Muscle of leg (tissue), 11 donors: ENCODE measurements around the gene TMC3. TPM values are rescaled to one million over a fixed set of nuclear protein-coding genes. Genes with fewer than 3 reads are reported as not detected.
"Not testable (repeated sequence)": the region's sequence is repeated elsewhere in the genome, so short reads cannot be mapped to it uniquely, and the experiment has no call there.

Experiments
- DNase-seq: peaks from one replicate; pipeline ENCODE4 v3.0.0; 2013
- H3K27ac ChIP-seq: one replicate; pipeline ENCODE4 v1.5.1; 2013; ENCODE audit warnings: mild to moderate bottlenecking, low read length, control low read depth
- H3K27me3 ChIP-seq: one replicate; pipeline ENCODE4 v1.6.1; 2013; ENCODE audit warnings: low read length; ENCODE audit not compliant: control insufficient read depth, insufficient read depth
- H3K36me3 ChIP-seq: one replicate; pipeline ENCODE4 v1.6.1; 2013; ENCODE audit warnings: low read length; ENCODE audit not compliant: control insufficient read depth, insufficient read depth
- H3K4me1 ChIP-seq: one replicate; pipeline ENCODE4 v1.6.1; 2013; ENCODE audit warnings: low read length; ENCODE audit not compliant: control insufficient read depth, insufficient read depth
- H3K4me3 ChIP-seq: one replicate; pipeline ENCODE4 v1.5.1; 2013; ENCODE audit warnings: low read length, control low read depth
- H3K9me3 ChIP-seq: replicated peaks from 2 replicates; pipeline ENCODE4 v1.6.1; 2013; ENCODE audit warnings: low read depth, low read length; ENCODE audit not compliant: control insufficient read depth
- WGBS: methylation state at CpG from one replicate; pipeline ENCODE4 v1.1.5; 2013; ENCODE audit warnings: missing lambda C conversion rate; ENCODE audit not compliant: insufficient coverage; 5-methylcytosine and 5-hydroxymethylcytosine counted together
- polyA plus RNA-seq, 8 donors: library from polyadenylated mRNA; unstranded; fragments of 120-200 nt; gene quantifications; one replicate each; pipeline versions ENCODE4 v1.2.1 to v1.2.3, GENCODE V29; 2013; ENCODE audit warnings: inconsistent platforms in 1 of 8, low replicate concordance in 1 of 8; ENCODE audit not compliant: insufficient read length in 8 of 8, insufficient read depth in 1 of 8
- total RNA-seq: library from RNA; stranded (reverse); fragments of 120-200 nt; gene quantifications from one replicate; pipeline ENCODE4 v1.2.4, GENCODE V29; 2013

The TMC3 gene
- total and polyA plus RNA-seq, 9 donors = 0.04 to 0.25 (median 0.06) TPM; not detected in 2

GRCh38 chr15:81356252-81356651 is 17.8 kb downstream of the TMC3 start:
- Histone ChIP-seq H3K36me3 (no peaks in the 10 kb centered on the region), H3K27ac (no peak overlapping the region), H3K4me3 (no peak overlapping the region), H3K4me1 (no peaks in the 10 kb centered on the region), H3K9me3 (no peaks in the 10 kb centered on the region), H3K27me3 (peaks cover 4% of the 10 kb centered on the region)
- 74% methylated on average over 5 of the region's 5 CpGs for WGBS
- DNase-seq = no peak

- Histone ChIP-seq H3K4me1 (no peaks in the 10 kb centered on the region), H3K4me3 (no peak overlapping the region), H3K27me3 (peaks cover 4% of the 10 kb centered on the region), H3K27ac (no peak overlapping the region), H3K9me3 (no peaks in the 10 kb centered on the region), H3K36me3 (no peaks in the 10 kb centered on the region)
- no peak for DNase-seq
- WGBS = 72% methylated on average over 4 of the region's 5 CpGs
Observed at GRCh38 chr15:81351651-81352050, 22.4 kb downstream of the TMC3 start.

GRCh38 chr15:81349271-81349670 is 24.7 kb downstream of the TMC3 start:
- H3K9me3 ChIP-seq = no peaks in the 10 kb centered on the region
- H3K4me3 ChIP-seq = no peak overlapping the region
- WGBS = 95% methylated on average over 3 of the region's 3 CpGs
- no peak overlapping the region for H3K27ac ChIP-seq
- no peak for DNase-seq
- no peaks in the 10 kb centered on the region for H3K27me3 ChIP-seq
- no peaks in the 10 kb centered on the region for H3K4me1 ChIP-seq
- no peaks in the 10 kb centered on the region for H3K36me3 ChIP-seq

- WGBS = 94% methylated on average over 4 of the region's 11 CpGs
- H3K27ac ChIP-seq, H3K4me1 ChIP-seq, H3K27me3 ChIP-seq, H3K9me3 ChIP-seq, H3K4me3 ChIP-seq, DNase-seq, H3K36me3 ChIP-seq: not testable (repeated sequence)
Observed at GRCh38 chr15:81348691-81349090, 25.3 kb downstream of the TMC3 start.

GRCh38 chr15:81347910-81348309 is 26.1 kb downstream of the TMC3 start:
- DNase-seq = no peak
- Histone ChIP-seq H3K36me3 (no peaks in the 10 kb centered on the region), H3K27me3 (no peaks in the 10 kb centered on the region), H3K27ac (no peak overlapping the region), H3K9me3 (no peaks in the 10 kb centered on the region), H3K4me3 (no peak overlapping the region), H3K4me1 (no peaks in the 10 kb centered on the region)
- no CpG with 5 or more reads among the region's 4 CpGs for WGBS

GRCh38 chr15:81346611-81347010 is 27.4 kb downstream of the TMC3 start:
- no peak overlapping the region for H3K4me3 ChIP-seq
- H3K9me3 ChIP-seq = no peaks in the 10 kb centered on the region
- DNase-seq = no peak
- H3K36me3 ChIP-seq = no peaks in the 10 kb centered on the region
- H3K27me3 ChIP-seq = peaks cover 3% of the 10 kb centered on the region
- 67% methylated on average over 1 of the region's 2 CpGs for WGBS
- no peak overlapping the region for H3K27ac ChIP-seq
- H3K4me1 ChIP-seq = no peaks in the 10 kb centered on the region

GRCh38 chr15:81343371-81343770 is 30.6 kb downstream of the TMC3 start:
- no peak overlapping the region for H3K27ac ChIP-seq
- WGBS = 89% methylated on average over 3 of the region's 4 CpGs
- no peaks in the 10 kb centered on the region for H3K36me3 ChIP-seq

GRCh38 chr15:81341351-81341750 is 32.7 kb downstream of the TMC3 start:
- 100% methylated on average over 2 of the region's 4 CpGs for WGBS
- no peaks in the 10 kb centered on the region for H3K9me3 ChIP-seq
- H3K27me3 ChIP-seq = peaks cover 3% of the 10 kb centered on the region
- peaks cover 21% of the 10 kb centered on the region for H3K4me1 ChIP-seq
- H3K36me3 ChIP-seq = no peaks in the 10 kb centered on the region
- no peak for DNase-seq
- no peak overlapping the region for H3K27ac ChIP-seq
- no peak overlapping the region for H3K4me3 ChIP-seq

More at GRCh38 chr15:81343371-81343770, 30.6 kb downstream of the TMC3 start:
- H3K4me3 ChIP-seq = no peak overlapping the region
- H3K9me3 ChIP-seq = no peaks in the 10 kb centered on the region
- H3K27me3 ChIP-seq = peaks cover 3% of the 10 kb centered on the region
- peaks cover 8% of the 10 kb centered on the region for H3K4me1 ChIP-seq
- DNase-seq = no peak

- Histone ChIP-seq H3K36me3 (no peaks in the 10 kb centered on the region), H3K27me3 (peaks cover 3% of the 10 kb centered on the region), H3K4me1 (peaks cover 21% of the 10 kb centered on the region), H3K9me3 (no peaks in the 10 kb centered on the region), H3K4me3 (no peak overlapping the region), H3K27ac (no peak overlapping the region)
- no peak for DNase-seq
- WGBS = 20% methylated on average over 1 of the region's 4 CpGs
Observed at GRCh38 chr15:81339851-81340250, 34.2 kb downstream of the TMC3 start.

- H3K27me3 ChIP-seq = peaks cover 3% of the 10 kb centered on the region
- WGBS = 86% methylated on average over 5 of the region's 5 CpGs
- H3K4me3 ChIP-seq = no peak overlapping the region
- DNase-seq = peak; percentile 9
- H3K4me1 ChIP-seq = peaks cover 24% of the 10 kb centered on the region
- no peaks in the 10 kb centered on the region for H3K9me3 ChIP-seq
- H3K36me3 ChIP-seq = no peaks in the 10 kb centered on the region
- H3K27ac ChIP-seq = no peak overlapping the region
Observed at GRCh38 chr15:81339321-81339720, 34.7 kb downstream of the TMC3 start.
